Gastroesophageal sphincter (tissue), 4 donors: ENCODE results near the gene RRP1B. TPM values are rescaled to one million over a fixed set of nuclear protein-coding genes. Genes with fewer than 3 reads are reported as not detected.

Source experiments
- ATAC-seq: fragments of 150-250 bp; one replicate; pipeline ENCODE4 v1.9.1; 2016; ENCODE audit warnings: mild to moderate bottlenecking, moderate library complexity
- H3K27ac ChIP-seq, 4 donors: fragments of 200-600 bp; sonication (generic) in 3 of 4; 1 replicate in 3 of 4; 2 replicates in 1 of 4; pipeline ENCODE4 v1.5.1; 2016 to 2019
- H3K27me3 ChIP-seq: fragments of 200-600 bp; sonication (generic); one replicate; pipeline ENCODE4 v1.5.1; 2019
- H3K36me3 ChIP-seq, 2 donors: fragments of 200-600 bp; sonication (generic); one replicate each; pipeline ENCODE4 v1.5.1; 2019; ENCODE audit warnings: control low read depth in 1 of 2
- H3K4me1 ChIP-seq, 3 donors: fragments of 200-600 bp; sonication (generic); 1 replicate in 2 of 3; 2 replicates in 1 of 3; pipeline ENCODE4 v1.5.1; 2016 to 2019; ENCODE audit warnings: control low read depth in 2 of 3
- H3K4me3 ChIP-seq, 2 donors: fragments of 200-600 bp; sonication (generic); one replicate each; pipeline ENCODE4 v1.5.1; 2019; ENCODE audit warnings: mild to moderate bottlenecking in 1 of 2, moderate library complexity in 1 of 2
- H3K9me3 ChIP-seq, 3 donors: fragments of 200-600 bp; sonication (generic); one replicate each; pipeline ENCODE4 v1.5.1; 2017 to 2019; ENCODE audit warnings: control low read depth in 2 of 3
- CTCF ChIP-seq, 4 experiments: fragments of 200-600 bp in 2 of 4; fragments of 450-650 bp in 2 of 4; sonication (generic) in 1 of 4; IDR thresholded peaks; one replicate each; pipeline ENCODE4 v1.5.1; 2017 to 2019; ENCODE audit warnings: antibody characterized with exemption in 4 of 4, mild to moderate bottlenecking in 2 of 4, moderate library complexity in 2 of 4
- EP300 ChIP-seq: sonication (generic); formaldehyde crosslinking; IDR thresholded peaks from one replicate; pipeline ENCODE4 v1.6.1; 2017; ENCODE audit warnings: antibody characterized with exemption, mild to moderate bottlenecking
- POLR2A ChIP-seq, 2 donors: fragments of 450-650 bp; IDR thresholded peaks; one replicate each; pipeline ENCODE4 v1.6.1; 2017; ENCODE audit warnings: antibody characterized with exemption in 2 of 2, mild to moderate bottlenecking in 2 of 2, moderate library complexity in 1 of 2
- POLR2AphosphoS5 ChIP-seq: sonication (generic); formaldehyde crosslinking; IDR thresholded peaks from one replicate; pipeline ENCODE4 v1.6.1; 2017; ENCODE audit warnings: antibody characterized with exemption
- WGBS, 2 donors: methylation state at CpG; one replicate each; pipeline ENCODE4 v1.1.5; 2018; ENCODE audit warnings: low coverage in 1 of 2; 5-methylcytosine and 5-hydroxymethylcytosine counted together
- total RNA-seq, 4 donors: library from RNA; depleted of rRNA; stranded (reverse); fragments of >200 nt; gene quantifications; one replicate each; pipeline ENCODE4 v1.1.0, GENCODE V29; 2016

Gene RRP1B
- total RNA-seq, 4 donors from 2014 or later = 17.8 to 23.7 (median 21.2) TPM

- WGBS, 2 donors = no CpG with 5 or more reads among the region's 49 CpGs
- peak; percentile 15 for ATAC-seq
- TF ChIP-seq CTCF (IDR thresholded peaks at IDR 0.05) (no peak), EP300 (no peak), POLR2AphosphoS5 (no peak), POLR2A (IDR thresholded peaks at IDR 0.05) (no peak)
- Histone ChIP-seq H3K27me3 (no peaks in the 10 kb centered on the region), H3K9me3 (no peaks in the 10 kb centered on the region), H3K4me1 (peaks cover 0 to 48% (median 21%) of the 10 kb centered on the region in 3 donors), H3K27ac (peak overlapping the region; percentile 19 to 87 (median 84)), H3K4me3 (peak overlapping the region; percentile 54 to 95), H3K36me3 (peaks cover 0 to 11% of the 10 kb centered on the region in 2 donors)
These were observed 60.6 kb downstream of the RRP1B start for GRCh38 chr21:43719748-43720538.

- H3K4me1 ChIP-seq = peaks cover 0 to 55% (median 21%) of the 10 kb centered on the region in 3 donors
- peaks cover 0 to 11% of the 10 kb centered on the region in 2 donors for H3K36me3 ChIP-seq
- 60 to 66% methylated on average over 1 to 4 of the region's 16 CpGs for WGBS, 2 donors
- ATAC-seq = no peak
- no peaks in the 10 kb centered on the region for H3K27me3 ChIP-seq
- H3K27ac ChIP-seq = peak overlapping the region in 1 of 4 donors; percentile 87
- peak overlapping the region; percentile 54 to 95 for H3K4me3 ChIP-seq
- no peaks in the 10 kb centered on the region for H3K9me3 ChIP-seq
- TF ChIP-seq CTCF (IDR thresholded peaks at IDR 0.05) (no peak), POLR2A (IDR thresholded peaks at IDR 0.05) (no peak), POLR2AphosphoS5 (no peak), EP300 (no peak)
These were observed 61.3 kb downstream of the RRP1B start for GRCh38 chr21:43720539-43721166.

GRCh38 chr21:43721206-43721605 lies 61.8 kb downstream of the RRP1B start:
- no peaks in the 10 kb centered on the region for H3K9me3 ChIP-seq
- WGBS, 2 donors = 100% methylated on average over 3 of the region's 4 CpGs; no CpG with 5 or more reads in 1 of the 2 donors
- TF ChIP-seq CTCF (IDR thresholded peaks at IDR 0.05) (no peak), EP300 (no peak), POLR2A (IDR thresholded peaks at IDR 0.05) (no peak), POLR2AphosphoS5 (no peak)
- no peak overlapping the region for H3K27ac ChIP-seq
- H3K27me3 ChIP-seq = no peaks in the 10 kb centered on the region
- peaks cover 0 to 11% of the 10 kb centered on the region in 2 donors for H3K36me3 ChIP-seq
- H3K4me1 ChIP-seq = peaks cover 0 to 61% (median 22%) of the 10 kb centered on the region in 3 donors
- H3K4me3 ChIP-seq = no peak overlapping the region
- no peak for ATAC-seq

GRCh38 chr21:43721939-43722338 lies 62.6 kb downstream of the RRP1B start:
- TF ChIP-seq POLR2AphosphoS5 = no peak
- no peak for TF ChIP-seq POLR2A (IDR thresholded peaks at IDR 0.05)
- no peak for TF ChIP-seq EP300
- TF ChIP-seq CTCF (IDR thresholded peaks at IDR 0.05) = no peak
- no peaks in the 10 kb centered on the region for H3K27me3 ChIP-seq
- no peak for ATAC-seq
- WGBS, 2 donors = 72% methylated on average over 2 of the region's 3 CpGs; no CpG with 5 or more reads in 1 of the 2 donors
- H3K9me3 ChIP-seq = no peaks in the 10 kb centered on the region
- H3K4me1 ChIP-seq = peaks cover 0 to 68% (median 29%) of the 10 kb centered on the region in 3 donors
- H3K27ac ChIP-seq = no peak overlapping the region
- no peak overlapping the region for H3K4me3 ChIP-seq
- H3K36me3 ChIP-seq = peaks cover 0 to 11% of the 10 kb centered on the region in 2 donors
